ENCODE measurements around the gene CDK5RAP1. TPM values are rescaled to one million over a fixed set of nuclear protein-coding genes. Genes with fewer than 3 reads are reported as not detected.

The CDK5RAP1 gene
- total and polyA plus RNA-seq, 9 of the 15 experiments (the other 6 are each of a cell fraction or from before 2014, with no cell fraction given): 41.6 to 127 (median 58.3) TPM

- Histone ChIP-seq H3K27ac (ENCODE audit: extremely low read depth, low read depth, low read length) (no peak overlapping the region), H3K27me3 (ENCODE audit: control insufficient read depth in 2 of 2, insufficient read depth in 2 of 2, low read length in 2 of 2) (no peaks in the 10 kb centered on the region), H3K4me3 (no peak overlapping the region), H3K4me1 (replicated peaks in 1 of 2; ENCODE audit: control insufficient read depth in 2 of 2, insufficient read depth in 2 of 2, low read length in 2 of 2) (no peaks in the 10 kb centered on the region), H3K36me3 (ENCODE audit: control insufficient read depth, insufficient read depth, low read length) (peaks cover 74% of the 10 kb centered on the region), H4K20me1 (replicated peaks; ENCODE audit: control insufficient read depth, insufficient read depth, low read length) (0 out of 2 replicates have a peak, but pooled peaks cover 4% of the 10 kb centered on the region), H3K9ac (ENCODE audit: insufficient read depth in 1 of 2, low read depth in 2 of 2, low read length in 2 of 2) (no peak overlapping the region), H3K9me1 (ENCODE audit: control insufficient read depth, insufficient read depth, low read length) (no peaks in the 10 kb centered on the region), H3K4me2 (ENCODE audit: insufficient read depth, low read length) (no peak overlapping the region), H2AFZ (ENCODE audit: low read depth, low read length) (no peak overlapping the region), H3K9me3 (replicated peaks; ENCODE audit: control insufficient read depth, insufficient read depth, low read depth, low read length) (no peaks in the 10 kb centered on the region), H3K79me2 (ENCODE audit: control insufficient read depth, insufficient read depth, low read length) (peaks cover 25% of the 10 kb centered on the region; the same call in 2 of the 3 replicates)
- no peak for FAIRE-seq
- ChIA-PET CTCF (ENCODE audit: low intra/inter-chr PET ratio) (no interaction called here), POLR2A (interaction anchor here (0.6 to 1.8 kb wide), 2 partner anchors 9 to 15 kb away, joined by 3 to 5 read pairs; no protein-coding TSS in a partner anchor)
- no peak for DNase-seq (ENCODE audit: extremely low read depth in 1 of 4, low spot score in 3 of 4)
- BruUV-seq (replicated peaks): no TSS peak
- in situ Hi-C loops (cut with MboI): no loop called here
- 87% methylated on average over 4 of the region's 4 CpGs for WGBS (ENCODE audit: insufficient coverage, low coverage, missing lambda C conversion rate)
- TF ChIP-seq, protein P1, sequence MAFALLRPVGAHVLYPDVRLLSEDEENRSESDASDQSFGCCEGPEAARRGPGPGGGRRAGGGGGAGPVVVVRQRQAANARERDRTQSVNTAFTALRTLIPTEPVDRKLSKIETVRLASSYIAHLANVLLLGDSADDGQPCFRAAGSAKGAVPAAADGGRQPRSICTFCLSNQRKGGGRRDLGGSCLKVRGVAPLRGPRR (CRISPR knock-in tag; IDR thresholded peaks at IDR 0.05): no peak
- TF ChIP-seq ESRRA (IDR thresholded peaks at IDR 0.05; ENCODE audit: borderline replicate concordance, low read depth): no peak
- intact Hi-C loops (cut with micrococcal nuclease): no loop called here
- ATAC-seq: no peak
Measured at GRCh38 chr20:33393609-33394008, 7.7 kb downstream of the CDK5RAP1 start.

GRCh38 chr20:33391722-33392415 is 9.4 kb downstream of the CDK5RAP1 start:
- no peaks in the 10 kb centered on the region for H3K9me1 ChIP-seq (ENCODE audit: control insufficient read depth, insufficient read depth, low read length)
- TF ChIP-seq NKRF (IDR thresholded peaks at IDR 0.05; ENCODE audit: borderline replicate concordance) (no peak), STAG1 (CRISPR knock-in tag; IDR thresholded peaks at IDR 0.05; ENCODE audit: borderline replicate concordance) (no peak), RB1 (IDR thresholded peaks at IDR 0.05; ENCODE audit: low read depth) (no peak), GABPA (tag; conservative IDR thresholded peaks at IDR 0.05; ENCODE audit: low read depth) (no peak), BHLHE40 (IDR thresholded peaks at IDR 0.05; ENCODE audit: low read length) (no peak)
- TF ChIP-seq, protein P2, sequence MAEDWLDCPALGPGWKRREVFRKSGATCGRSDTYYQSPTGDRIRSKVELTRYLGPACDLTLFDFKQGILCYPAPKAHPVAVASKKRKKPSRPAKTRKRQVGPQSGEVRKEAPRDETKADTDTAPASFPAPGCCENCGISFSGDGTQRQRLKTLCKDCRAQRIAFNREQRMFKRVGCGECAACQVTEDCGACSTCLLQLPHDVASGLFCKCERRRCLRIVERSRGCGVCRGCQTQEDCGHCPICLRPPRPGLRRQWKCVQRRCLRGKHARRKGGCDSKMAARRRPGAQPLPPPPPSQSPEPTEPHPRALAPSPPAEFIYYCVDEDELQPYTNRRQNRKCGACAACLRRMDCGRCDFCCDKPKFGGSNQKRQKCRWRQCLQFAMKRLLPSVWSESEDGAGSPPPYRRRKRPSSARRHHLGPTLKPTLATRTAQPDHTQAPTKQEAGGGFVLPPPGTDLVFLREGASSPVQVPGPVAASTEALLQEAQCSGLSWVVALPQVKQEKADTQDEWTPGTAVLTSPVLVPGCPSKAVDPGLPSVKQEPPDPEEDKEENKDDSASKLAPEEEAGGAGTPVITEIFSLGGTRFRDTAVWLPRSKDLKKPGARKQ (CRISPR knock-in tag; IDR thresholded peaks at IDR 0.05): no peak
- no peak overlapping the region for H3K27ac ChIP-seq (ENCODE audit: extremely low read depth, low read depth, low read length)
- H3K36me3 ChIP-seq (ENCODE audit: control insufficient read depth, insufficient read depth, low read length): peaks cover 71% of the 10 kb centered on the region; the same call in 2 of the 3 replicates
- ATAC-seq: no peak
- in situ Hi-C loops (cut with MboI) (no loop called here), intact Hi-C loops (cut with micrococcal nuclease) (no loop called here)
- H2AFZ ChIP-seq (ENCODE audit: low read depth, low read length): no peak overlapping the region
- no peaks in the 10 kb centered on the region for H3K27me3 ChIP-seq (ENCODE audit: control insufficient read depth in 2 of 2, insufficient read depth in 2 of 2, low read length in 2 of 2)
- no peak for DNase-seq (ENCODE audit: extremely low read depth in 1 of 4, low spot score in 3 of 4)
- H3K79me2 ChIP-seq (ENCODE audit: control insufficient read depth, insufficient read depth, low read length): peaks cover 8% of the 10 kb centered on the region; the same call in 2 of the 3 replicates
- H3K4me2 ChIP-seq (ENCODE audit: insufficient read depth, low read length): no peak overlapping the region
- no peak overlapping the region for H3K4me3 ChIP-seq
- ChIA-PET CTCF (ENCODE audit: low intra/inter-chr PET ratio) (no interaction called here), POLR2A (interaction anchor here (0.6 kb wide), 1 partner anchor 619 kb away, joined by 3 read pairs; no protein-coding TSS in a partner anchor)
- 0 out of 2 replicates have a peak, but pooled peaks cover under 1% of the 10 kb centered on the region for H4K20me1 ChIP-seq (replicated peaks; ENCODE audit: control insufficient read depth, insufficient read depth, low read length)
- H3K9me3 ChIP-seq (replicated peaks; ENCODE audit: control insufficient read depth, insufficient read depth, low read depth, low read length): no peaks in the 10 kb centered on the region
- FAIRE-seq: no peak
- H3K9ac ChIP-seq (ENCODE audit: insufficient read depth in 1 of 2, low read depth in 2 of 2, low read length in 2 of 2): no peak overlapping the region
- no peaks in the 10 kb centered on the region for H3K4me1 ChIP-seq (replicated peaks in 1 of 2; ENCODE audit: control insufficient read depth in 2 of 2, insufficient read depth in 2 of 2, low read length in 2 of 2)
- no TSS peak for BruUV-seq (replicated peaks)
- WGBS (ENCODE audit: insufficient coverage, low coverage, missing lambda C conversion rate): 90% methylated on average over 9 of the region's 9 CpGs
